ENCODE data around the gene PEX5L.

DNA sequence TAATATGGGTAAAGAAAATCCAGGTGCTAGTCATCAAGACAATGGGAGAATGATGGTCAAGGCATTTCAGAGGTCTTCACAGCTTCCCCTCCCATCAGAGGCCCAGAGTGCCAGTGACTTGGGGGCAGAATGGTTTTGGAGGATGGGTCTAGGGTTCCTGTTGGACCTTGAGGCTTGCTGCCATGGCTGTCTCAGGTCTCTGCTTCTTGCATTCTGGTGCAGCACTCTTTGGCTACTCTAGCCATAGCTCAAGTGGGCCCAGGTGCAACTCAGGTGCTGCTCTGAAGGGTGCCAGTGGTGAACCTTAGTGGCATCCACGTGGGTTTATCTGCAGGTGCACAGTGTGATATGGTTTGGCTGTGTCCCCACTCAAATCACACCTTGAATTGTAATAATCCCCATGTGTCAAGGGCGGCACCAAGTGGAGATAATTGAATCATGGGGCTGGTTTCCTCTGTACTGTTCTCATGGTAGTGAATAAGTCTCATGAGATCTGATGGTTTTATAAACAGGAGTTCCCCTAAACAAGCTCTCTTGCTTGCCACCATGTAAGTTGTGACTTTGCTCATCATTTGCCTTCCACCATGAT is 48.5 kb upstream of the PEX5L start:
- no peak for TF ChIP-seq EP300 (IDR thresholded peaks at IDR 0.05; ENCODE audit: low read depth)
- TF ChIP-seq, protein P1, sequence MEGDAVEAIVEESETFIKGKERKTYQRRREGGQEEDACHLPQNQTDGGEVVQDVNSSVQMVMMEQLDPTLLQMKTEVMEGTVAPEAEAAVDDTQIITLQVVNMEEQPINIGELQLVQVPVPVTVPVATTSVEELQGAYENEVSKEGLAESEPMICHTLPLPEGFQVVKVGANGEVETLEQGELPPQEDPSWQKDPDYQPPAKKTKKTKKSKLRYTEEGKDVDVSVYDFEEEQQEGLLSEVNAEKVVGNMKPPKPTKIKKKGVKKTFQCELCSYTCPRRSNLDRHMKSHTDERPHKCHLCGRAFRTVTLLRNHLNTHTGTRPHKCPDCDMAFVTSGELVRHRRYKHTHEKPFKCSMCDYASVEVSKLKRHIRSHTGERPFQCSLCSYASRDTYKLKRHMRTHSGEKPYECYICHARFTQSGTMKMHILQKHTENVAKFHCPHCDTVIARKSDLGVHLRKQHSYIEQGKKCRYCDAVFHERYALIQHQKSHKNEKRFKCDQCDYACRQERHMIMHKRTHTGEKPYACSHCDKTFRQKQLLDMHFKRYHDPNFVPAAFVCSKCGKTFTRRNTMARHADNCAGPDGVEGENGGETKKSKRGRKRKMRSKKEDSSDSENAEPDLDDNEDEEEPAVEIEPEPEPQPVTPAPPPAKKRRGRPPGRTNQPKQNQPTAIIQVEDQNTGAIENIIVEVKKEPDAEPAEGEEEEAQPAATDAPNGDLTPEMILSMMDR (IDR thresholded peaks at IDR 0.05), result no peak
- TF ChIP-seq POLR2AphosphoS5 (IDR thresholded peaks at IDR 0.05), result no peak
